H1 (cell line): ENCODE measurements around the gene ENTR1. TPM values are rescaled to one million over a fixed set of nuclear protein-coding genes. Genes with fewer than 3 reads are reported as not detected.

Experiments
- CTCF ChIA-PET: fragments of 300-600 bp; sonication (Branson Sonifier 250); formaldehyde crosslinking; loops from one replicate; lab custom pipeline; 2021; ENCODE audit not compliant: partially characterized antibody; lab: Charles Lee
- POLR2A ChIA-PET: fragments of 300-600 bp; sonication (Branson Sonifier 250); formaldehyde crosslinking; loops from one replicate; lab custom pipeline; 2021; ENCODE audit warnings: inconsistent platforms; ENCODE audit not compliant: partially characterized antibody; lab: Charles Lee
- DNase-seq, 2 experiments: peaks; one replicate each; pipeline versions ENCODE4 v3.0.0 to v3.0.0-alpha.2; 2010 to 2022; ENCODE audit warnings: low spot score in 2 of 2, low read depth in 1 of 2, mixed read lengths in 1 of 2
- FAIRE-seq: peaks from 2 replicates; lab custom pipeline; 2011; peaks lifted over from hg19 to GRCh38; lab: Jason Lieb, UNC
- H2AFZ ChIP-seq: 2 replicates; pipeline ENCODE4 v1.8.1; 2012; ENCODE audit warnings: low read length, inconsistent platforms
- H2AK5ac ChIP-seq: 2 replicates; pipeline ENCODE4 v1.6.1; 2013; ENCODE audit warnings: low read depth, low read length
- H2BK120ac ChIP-seq: replicated peaks from 2 replicates; pipeline ENCODE3; 2013; ENCODE audit warnings: low read depth, low read length, inconsistent platforms
- H2BK12ac ChIP-seq: 2 replicates; pipeline ENCODE4 v1.6.1; 2013; ENCODE audit warnings: low read depth, low read length
- H2BK15ac ChIP-seq: 2 replicates; pipeline ENCODE4 v1.6.1; 2013; ENCODE audit warnings: low read length
- H2BK20ac ChIP-seq: 2 replicates; pipeline ENCODE4 v1.6.1; 2013; ENCODE audit warnings: low read length
- H2BK5ac ChIP-seq: 2 replicates; pipeline ENCODE4 v1.6.1; 2013; ENCODE audit warnings: low read depth, low read length
- H3K14ac ChIP-seq: 2 replicates; pipeline ENCODE4 v1.6.1; 2013; ENCODE audit warnings: inconsistent platforms; ENCODE audit not compliant: insufficient read length
- H3K18ac ChIP-seq: 2 replicates; pipeline ENCODE4 v1.6.1; 2013; ENCODE audit warnings: low read length; ENCODE audit errors: extremely low read depth
- H3K23ac ChIP-seq: 2 replicates; pipeline ENCODE4 v1.6.1; 2013; ENCODE audit warnings: inconsistent platforms; ENCODE audit not compliant: insufficient read length
- H3K23me2 ChIP-seq: 2 replicates; pipeline ENCODE4 v1.6.1; 2013; ENCODE audit warnings: low read depth, low read length
- H3K27ac ChIP-seq: 2 replicates; pipeline ENCODE4 v1.6.1; 2011; ENCODE audit warnings: low read depth, low read length, inconsistent platforms
- H3K27me3 ChIP-seq, 4 experiments: replicated peaks in 1 of 4; 1 replicate in 1 of 4; 2 replicates in 3 of 4; pipeline versions ENCODE4 v1.6.1 to v1.8.1; 2011 to 2013; ENCODE audit warnings: low read length in 3 of 4, mild to moderate bottlenecking in 3 of 4, inconsistent platforms in 2 of 4, mixed read lengths in 2 of 4, moderate library complexity in 1 of 4; ENCODE audit not compliant: control insufficient read depth in 3 of 4, insufficient read depth in 3 of 4; ENCODE audit errors: extremely low read depth in 1 of 4
- H3K36me3 ChIP-seq, 4 experiments: 2 replicates each; pipeline versions ENCODE4 v1.6.1 to v1.8.1; 2011 to 2013; ENCODE audit warnings: mild to moderate bottlenecking in 4 of 4, low read length in 3 of 4, moderate library complexity in 2 of 4, control low read depth in 1 of 4, inconsistent platforms in 1 of 4; ENCODE audit not compliant: insufficient read depth in 4 of 4, control insufficient read depth in 2 of 4
- H3K4ac ChIP-seq: replicated peaks from 2 replicates; pipeline ENCODE3; 2013; ENCODE audit warnings: low read length, low read depth, mixed read lengths, inconsistent platforms; ENCODE audit not compliant: insufficient read length
- H3K4me1 ChIP-seq, 4 experiments: replicated peaks in 1 of 4; 1 replicate in 1 of 4; 2 replicates in 3 of 4; pipeline versions ENCODE4 v1.6.1 to v1.8.1; 2011 to 2013; ENCODE audit warnings: low read length in 3 of 4, inconsistent platforms in 2 of 4, mixed read lengths in 1 of 4; ENCODE audit not compliant: insufficient read depth in 4 of 4, control insufficient read depth in 3 of 4
- H3K4me2 ChIP-seq, 2 experiments: 2 replicates each; pipeline versions ENCODE4 v1.6.1 to v1.8.1; 2011 to 2013; ENCODE audit warnings: low read depth in 2 of 2, low read length in 2 of 2, control low read depth in 1 of 2, inconsistent platforms in 1 of 2, mild to moderate bottlenecking in 1 of 2; ENCODE audit not compliant: insufficient read depth in 1 of 2
- H3K4me3 ChIP-seq, 4 experiments: fragments of 200-600, 300-600 bp in 1 of 4; sonication (generic), shearing (Covaris generic), sonication (Bioruptor Twin) in 1 of 4; 2 replicates each; pipeline versions ENCODE4 v1.5.1 to v1.8.1; 2011 to 2016; ENCODE audit warnings: low read length in 4 of 4, low read depth in 3 of 4, control low read depth in 2 of 4, inconsistent platforms in 2 of 4, mild to moderate bottlenecking in 2 of 4, mixed read lengths in 1 of 4, moderate library complexity in 1 of 4; ENCODE audit not compliant: insufficient read depth in 2 of 4; ENCODE audit errors: extremely low read depth in 1 of 4
- H3K56ac ChIP-seq: replicated peaks from 2 replicates; pipeline ENCODE3; 2013; ENCODE audit warnings: low read depth, mild to moderate bottlenecking, mixed read lengths, low read length, inconsistent platforms; ENCODE audit not compliant: insufficient read length
- H3K79me1 ChIP-seq: 2 replicates; pipeline ENCODE4 v1.6.1; 2013; ENCODE audit warnings: low read depth, low read length, control low read depth
- H3K79me2 ChIP-seq, 2 experiments: 2 replicates each; pipeline versions ENCODE4 v1.6.1 to v1.8.1; 2012 to 2013; ENCODE audit warnings: low read length in 2 of 2, mild to moderate bottlenecking in 2 of 2, inconsistent platforms in 1 of 2; ENCODE audit not compliant: insufficient read depth in 2 of 2, control insufficient read depth in 1 of 2
- H3K9ac ChIP-seq, 4 experiments: replicated peaks in 1 of 4; 1 replicate in 1 of 4; 2 replicates in 3 of 4; pipeline versions ENCODE4 v1.6.1 to v1.8.1; 2011 to 2013; ENCODE audit warnings: low read depth in 3 of 4, low read length in 3 of 4, control low read depth in 2 of 4, mild to moderate bottlenecking in 2 of 4, moderate library complexity in 2 of 4, inconsistent platforms in 1 of 4; ENCODE audit errors: extremely low read depth in 1 of 4
- H3K9me3 ChIP-seq, 2 experiments: 2 replicates each; pipeline versions ENCODE4 v1.6.1 to v1.8.1; 2012 to 2013; ENCODE audit warnings: mild to moderate bottlenecking in 2 of 2, moderate library complexity in 2 of 2, control low read depth in 1 of 2, inconsistent platforms in 1 of 2, low read depth in 1 of 2, low read length in 1 of 2, mixed read lengths in 1 of 2; ENCODE audit not compliant: insufficient read depth in 2 of 2
- H4K20me1 ChIP-seq, 2 experiments: replicated peaks in 1 of 2; 2 replicates each; pipeline versions ENCODE3 to v1.8.1; 2011 to 2013; ENCODE audit warnings: inconsistent platforms in 2 of 2, low read length in 2 of 2, mild to moderate bottlenecking in 1 of 2; ENCODE audit not compliant: insufficient read depth in 2 of 2, control insufficient read depth in 1 of 2
- H4K5ac ChIP-seq: 2 replicates; pipeline ENCODE4 v1.6.1; 2013; ENCODE audit warnings: low read length, low read depth, mixed read lengths, inconsistent platforms; ENCODE audit not compliant: insufficient read length
- H4K8ac ChIP-seq: 2 replicates; pipeline ENCODE4 v1.8.0; 2013; ENCODE audit warnings: mild to moderate bottlenecking, moderate library complexity, low read length, inconsistent platforms; ENCODE audit not compliant: insufficient read depth; ENCODE audit errors: extremely low read depth
- H4K91ac ChIP-seq: replicated peaks from 2 replicates; pipeline ENCODE3; 2013; ENCODE audit warnings: low read length, mixed read lengths, inconsistent platforms; ENCODE audit not compliant: insufficient read length
- BRCA1 ChIP-seq: IDR thresholded peaks from 2 replicates; pipeline ENCODE4 v1.6.1; 2012; ENCODE audit warnings: low read depth, low read length, improper control_type of control experiment
- GTF2F1 ChIP-seq: IDR thresholded peaks from 2 replicates; pipeline ENCODE4 v1.6.1; 2012; ENCODE audit warnings: low read depth, low read length, improper control_type of control experiment, borderline replicate concordance
- HDAC6 ChIP-seq: IDR thresholded peaks from one replicate; pipeline ENCODE4 v1.7.1; 2012; ENCODE audit warnings: low read depth, mild to moderate bottlenecking, inconsistent platforms, low read length, moderate library complexity
- POLR2A ChIP-seq, 2 experiments: IDR thresholded peaks; 1 replicate in 1 of 2; 2 replicates in 1 of 2; pipeline ENCODE4 v1.6.1; 2011; ENCODE audit warnings: low read depth in 2 of 2, low read length in 2 of 2, mild to moderate bottlenecking in 2 of 2; ENCODE audit errors: control extremely low read depth in 1 of 2
- WGBS, 2 experiments: shearing (Covaris generic) in 1 of 2; methylation state at CpG; one replicate each; pipeline versions ENCODE4 v1.1.6 to v1.1.7; 2013 to 2015; ENCODE audit warnings: low lambda C conversion rate in 2 of 2, mixed read lengths in 2 of 2, inconsistent platforms in 1 of 2, low coverage in 1 of 2, missing lambda C conversion rate in 1 of 2; ENCODE audit not compliant: insufficient replicate concordance in 2 of 2, insufficient coverage in 1 of 2, insufficient read length in 1 of 2; ENCODE audit errors: extremely low coverage in 1 of 2, missing lambda C conversion rate in 1 of 2; 5-methylcytosine and 5-hydroxymethylcytosine counted together
- polyA plus RNA-seq, 7 experiments: library from polyadenylated mRNA; depleted of rRNA in 3 of 7; stranded (reverse) in 5 of 7; unstranded in 2 of 7; fragments of >200 nt in 5 of 7; fragments of 200-250 nt in 2 of 7; gene quantifications; 1 replicate in 5 of 7; 2 replicates in 1 of 7; 4 replicates in 1 of 7; pipeline versions ENCODE4 v1.2.1 to v1.2.3, GENCODE V29; 2011 to 2013; ENCODE audit warnings: missing spikeins in 2 of 7, mixed read lengths in 2 of 7
- total RNA-seq: library from RNA; stranded (reverse); fragmentation: NEBNext Ultra II Directional; extraction: Animal tissue kit (Norgen Biotek cat#: 25700); gene quantifications from 2 replicates; pipeline ENCODE4 v1.2.1, GENCODE V29; 2021

The ENTR1 gene
- total and polyA plus RNA-seq, 2 of the 8 experiments (the other 6 are each of a cell fraction or from before 2014, with no cell fraction given), result 65.2 to 102 TPM

DNA sequence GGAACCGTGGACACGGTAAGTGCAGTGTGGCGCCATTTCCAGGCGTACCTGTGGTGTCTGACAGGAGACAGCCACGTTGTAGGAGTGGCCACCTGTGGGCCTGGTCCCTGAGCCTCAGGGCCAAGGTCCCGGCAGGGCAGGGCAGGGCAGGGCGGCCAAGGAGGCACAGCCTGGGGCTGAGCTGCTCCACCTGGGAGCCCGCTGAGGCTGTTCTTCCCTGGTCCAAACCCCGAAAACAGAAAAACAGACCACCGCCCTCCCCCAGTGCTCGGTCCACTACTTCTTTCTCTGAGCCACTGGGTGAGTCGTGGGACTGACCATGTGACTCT lies 8.6 kb upstream of the ENTR1 start:
- ChIA-PET POLR2A (interaction anchor here (0.6 to 4.4 kb wide), 7 partner anchors 11 to 51 kb away, joined by 3 to 25 read pairs (median 4); no protein-coding TSS in a partner anchor), CTCF (interaction anchor here (0.8 to 1.1 kb wide), 2 partner anchors 12 to 22 kb away, joined by 3 to 6 read pairs; no protein-coding TSS in a partner anchor)
- H4K20me1 ChIP-seq, result peaks cover 9 to 17% of the 10 kb centered on the region in 2 experiments
- no peak overlapping the region for H3K4ac ChIP-seq
- no peak overlapping the region for H2BK12ac ChIP-seq
- H3K9ac ChIP-seq, result no peak overlapping the region
- H3K4me3 ChIP-seq, result no peak overlapping the region
- H2AK5ac ChIP-seq, result no peak overlapping the region
- no peak overlapping the region for H3K23ac ChIP-seq
- H3K27me3 ChIP-seq, result no peaks in the 10 kb centered on the region
- H3K56ac ChIP-seq, result no peak overlapping the region
- no peak overlapping the region for H2BK15ac ChIP-seq
- no peak overlapping the region for H3K4me2 ChIP-seq
- H4K5ac ChIP-seq, result no peak overlapping the region
- no peak overlapping the region for H3K27ac ChIP-seq
- peaks cover 2% of the 10 kb centered on the region; the same call in 1 of the 2 replicates for H3K79me1 ChIP-seq
- WGBS, 2 experiments, result 95% methylated on average over 12 of the region's 12 CpGs; no CpG with 5 or more reads in 1 of the 2 experiments
- no peak overlapping the region for H4K8ac ChIP-seq
- no peak overlapping the region for H3K14ac ChIP-seq
- H2BK120ac ChIP-seq, result no peak overlapping the region
- H3K79me2 ChIP-seq, result peaks cover 0 to under 1% of the 10 kb centered on the region in 2 experiments; a peak in 1 of 4 replicates
- no peak for FAIRE-seq
- no peak for DNase-seq
- no peaks in the 10 kb centered on the region for H3K23me2 ChIP-seq
- peaks cover 39 to 70% (median 53%) of the 10 kb centered on the region in 4 experiments for H3K36me3 ChIP-seq
- no peak overlapping the region for H4K91ac ChIP-seq
- H2BK20ac ChIP-seq, result no peak overlapping the region
- no peak overlapping the region for H2BK5ac ChIP-seq
- no peaks in the 10 kb centered on the region for H3K4me1 ChIP-seq
- H2AFZ ChIP-seq, result no peak overlapping the region
- H3K18ac ChIP-seq, result no peak overlapping the region
- TF ChIP-seq GTF2F1 (no peak), BRCA1 (no peak), HDAC6 (no peak), POLR2A (IDR thresholded peaks at IDR 0.05; ENCODE audit: control extremely low read depth in 1 of 2, low read depth in 2 of 2, low read length in 2 of 2) (no peak)
- H3K9me3 ChIP-seq, result no peaks in the 10 kb centered on the region
